ENCODE measurements around the gene TMEM82. TPM values are rescaled to one million over a fixed set of nuclear protein-coding genes. Genes with fewer than 3 reads are reported as not detected.
"Not testable (repeated sequence)": the region's sequence is repeated elsewhere in the genome, so short reads cannot be mapped to it uniquely, and the experiment has no call there.

The TMEM82 gene
- not detected for total RNA-seq

DNA sequence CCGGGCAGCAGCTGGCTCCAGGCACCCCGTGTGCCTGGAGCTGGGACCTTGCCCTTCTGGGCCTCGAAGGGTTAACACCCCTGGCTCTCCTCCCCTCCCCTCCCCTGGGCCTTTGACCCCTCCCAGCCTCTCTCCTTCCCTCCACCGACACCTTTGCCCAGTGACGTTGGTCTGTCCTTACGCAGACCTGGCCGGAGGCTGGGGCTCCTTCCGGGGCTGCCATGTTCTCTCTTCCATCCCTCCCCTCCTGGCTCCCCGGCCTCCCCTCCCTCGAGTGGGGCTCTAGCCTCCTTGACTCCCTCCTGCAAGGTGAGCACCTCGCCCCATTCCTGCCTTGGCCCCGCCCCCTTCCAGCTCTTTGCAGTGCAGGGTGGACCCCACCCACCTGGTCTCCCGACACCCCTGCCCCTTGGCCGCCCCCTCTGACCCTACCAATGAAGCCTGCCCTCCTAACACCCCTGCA is at the start of gene TMEM82:
TSS of gene TMEM82 (plus strand) at position 161 of the 463 bp plus-strand sequence. CDS start at position 222, 61 bp downstream.
- no peaks in the 10 kb centered on the region for H3K9me3 Mint-ChIP-seq
- H3K36me3 Mint-ChIP-seq (ENCODE audit: low read depth) = no peaks in the 10 kb centered on the region
- H3K27ac Mint-ChIP-seq = no peak within 1 kb of the TSS
- ATAC-seq (replicated peaks) = no peak
- no peak within 1 kb of the TSS for H3K4me3 Mint-ChIP-seq
- peaks cover 6% of the 10 kb centered on the region for H3K4me1 Mint-ChIP-seq
- no peaks in the 10 kb centered on the region for H3K27me3 Mint-ChIP-seq

- H3K36me3 Mint-ChIP-seq (ENCODE audit: low read depth) = no peaks in the 10 kb centered on the region
- H3K27me3 Mint-ChIP-seq = no peaks in the 10 kb centered on the region
- no peaks in the 10 kb centered on the region for H3K9me3 Mint-ChIP-seq
- H3K4me3 Mint-ChIP-seq = no peak overlapping the region
- no peak for ATAC-seq (replicated peaks)
- H3K4me1 Mint-ChIP-seq = peaks cover 16% of the 10 kb centered on the region
- no peak overlapping the region for H3K27ac Mint-ChIP-seq
Observed at GRCh38 chr1:15693371-15693770, 48.9 kb upstream of the TMEM82 start.

DNA sequence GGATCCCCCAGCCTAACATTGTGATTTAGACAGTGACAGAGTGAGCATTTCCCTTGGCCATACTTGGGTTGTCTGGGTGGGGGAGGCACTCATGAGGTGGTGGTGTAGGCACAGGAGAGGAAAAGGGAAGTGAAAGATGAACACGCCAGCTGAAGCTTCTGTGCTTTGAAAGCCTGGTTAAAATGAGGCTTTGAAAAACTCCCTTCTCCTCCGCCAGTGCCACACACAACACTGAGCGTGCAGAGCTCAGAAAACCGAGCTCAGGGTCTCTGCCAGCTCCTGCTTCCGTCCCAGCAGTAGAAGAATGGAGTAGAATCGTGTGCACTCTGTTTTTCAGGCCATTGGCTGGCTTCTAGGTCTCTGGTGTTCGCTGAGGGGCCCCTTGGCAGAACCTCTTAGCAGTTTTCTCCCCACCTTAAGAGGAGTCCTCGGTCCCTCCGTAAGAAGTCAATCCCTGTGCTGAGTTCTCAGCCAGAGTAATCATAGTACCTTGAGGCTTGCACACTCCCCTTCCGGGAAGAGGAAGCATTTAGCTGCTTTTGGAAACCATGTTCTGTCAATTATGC is 45.3 kb upstream of the TMEM82 start:
- Mint-ChIP-seq H3K36me3 (ENCODE audit: low read depth) (no peaks in the 10 kb centered on the region), H3K27ac (peak overlapping the region; percentile 91), H3K27me3 (no peaks in the 10 kb centered on the region), H3K4me3 (peak overlapping the region; percentile 77), H3K4me1 (peaks cover 18% of the 10 kb centered on the region), H3K9me3 (no peaks in the 10 kb centered on the region)
- ATAC-seq (replicated peaks) = peak; percentile 89

- no peak for ATAC-seq (replicated peaks)
- Mint-ChIP-seq H3K4me1 (peaks cover 15% of the 10 kb centered on the region), H3K36me3 (ENCODE audit: low read depth) (no peaks in the 10 kb centered on the region), H3K27ac (no peak overlapping the region), H3K4me3 (no peak overlapping the region), H3K27me3 (no peaks in the 10 kb centered on the region), H3K9me3 (no peaks in the 10 kb centered on the region)
Observed at GRCh38 chr1:15698201-15698600, 44.1 kb upstream of the TMEM82 start.

- ATAC-seq (replicated peaks); H3K27ac Mint-ChIP-seq; H3K9me3 Mint-ChIP-seq: not testable (repeated sequence)
Observed at GRCh38 chr1:15699321-15699720, 43.0 kb upstream of the TMEM82 start.

DNA sequence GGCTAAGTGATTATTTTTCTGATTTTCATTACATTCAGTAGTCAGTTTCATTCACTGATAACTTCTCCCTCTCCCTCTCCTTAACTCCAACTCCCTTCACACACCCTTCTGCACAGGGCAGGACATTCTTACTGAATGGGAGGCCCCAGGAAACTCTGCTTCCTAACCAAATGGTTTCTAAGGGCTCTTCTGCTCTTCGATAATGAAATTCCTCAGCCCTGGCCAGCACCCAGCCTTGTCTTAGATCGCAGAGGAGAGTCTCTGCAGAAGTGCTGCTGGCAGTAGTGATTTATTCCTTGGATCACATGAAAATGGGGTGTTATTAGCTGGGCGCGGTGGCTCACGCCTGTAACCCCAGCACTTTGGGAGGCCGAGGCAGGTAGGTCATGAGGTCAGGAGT is 41.8 kb upstream of the TMEM82 start:
- H3K4me1 Mint-ChIP-seq = peaks cover 15% of the 10 kb centered on the region
- H3K27ac Mint-ChIP-seq = no peak overlapping the region
- H3K9me3 Mint-ChIP-seq = no peaks in the 10 kb centered on the region
- no peak for ATAC-seq (replicated peaks)
- no peaks in the 10 kb centered on the region for H3K27me3 Mint-ChIP-seq
- H3K36me3 Mint-ChIP-seq (ENCODE audit: low read depth) = peaks cover 11% of the 10 kb centered on the region
- H3K4me3 Mint-ChIP-seq = no peak overlapping the region

More at GRCh38 chr1:15699321-15699720, 43.0 kb upstream of the TMEM82 start:
- H3K36me3 Mint-ChIP-seq (ENCODE audit: low read depth); H3K27me3 Mint-ChIP-seq; H3K4me3 Mint-ChIP-seq: not testable (repeated sequence)
- H3K4me1 Mint-ChIP-seq = peaks cover 15% of the 10 kb centered on the region

DNA sequence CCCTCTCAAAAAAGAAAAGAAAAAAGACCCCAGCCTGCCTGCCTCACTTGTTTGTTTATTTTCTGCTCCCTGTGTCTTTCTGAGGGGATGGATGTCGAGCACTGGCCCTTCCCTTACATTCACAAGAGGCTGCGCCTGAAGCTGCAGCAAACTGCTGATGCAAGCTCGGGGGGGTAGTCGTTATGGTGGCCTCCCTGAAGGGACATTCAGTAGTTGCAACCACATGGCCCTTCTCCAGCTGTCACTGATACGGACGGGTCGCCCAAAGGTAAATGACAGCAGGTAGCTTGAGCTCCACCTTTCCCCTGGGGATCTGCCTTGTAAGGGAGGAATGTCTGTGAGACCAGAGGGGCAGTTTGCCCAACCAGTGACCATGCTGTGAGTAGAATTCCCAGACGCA is 40.5 kb upstream of the TMEM82 start:
- Mint-ChIP-seq H3K9me3 (no peaks in the 10 kb centered on the region), H3K4me1 (peaks cover 12% of the 10 kb centered on the region), H3K4me3 (no peak overlapping the region), H3K27me3 (no peaks in the 10 kb centered on the region), H3K27ac (no peak overlapping the region), H3K36me3 (ENCODE audit: low read depth) (peaks cover 23% of the 10 kb centered on the region)
- ATAC-seq (replicated peaks) = no peak

GRCh38 chr1:15702722-15703550 is 39.4 kb upstream of the TMEM82 start:
- no peak for ATAC-seq (replicated peaks)
- H3K27ac Mint-ChIP-seq = peak overlapping the region; percentile 29
- H3K4me3 Mint-ChIP-seq = no peak overlapping the region

GRCh38 chr1:15703562-15703961 is 38.7 kb upstream of the TMEM82 start:
- Mint-ChIP-seq H3K4me3 (no peak overlapping the region), H3K9me3 (no peaks in the 10 kb centered on the region), H3K4me1 (peaks cover 4% of the 10 kb centered on the region), H3K27ac (peak overlapping the region; percentile 29), H3K36me3 (ENCODE audit: low read depth) (peaks cover 25% of the 10 kb centered on the region), H3K27me3 (no peaks in the 10 kb centered on the region)
- ATAC-seq (replicated peaks) = no peak

More at GRCh38 chr1:15702722-15703550, 39.4 kb upstream of the TMEM82 start:
- H3K9me3 Mint-ChIP-seq = no peaks in the 10 kb centered on the region
- H3K4me1 Mint-ChIP-seq = peaks cover 4% of the 10 kb centered on the region
- no peaks in the 10 kb centered on the region for H3K27me3 Mint-ChIP-seq
- H3K36me3 Mint-ChIP-seq (ENCODE audit: low read depth) = peaks cover 25% of the 10 kb centered on the region

GRCh38 chr1:15704526-15705183 is 37.6 kb upstream of the TMEM82 start:
- H3K9me3 Mint-ChIP-seq = no peaks in the 10 kb centered on the region
- no peaks in the 10 kb centered on the region for H3K27me3 Mint-ChIP-seq
- H3K4me1 Mint-ChIP-seq = peaks cover 8% of the 10 kb centered on the region
- no peak for ATAC-seq (replicated peaks)
- peaks cover 25% of the 10 kb centered on the region for H3K36me3 Mint-ChIP-seq (ENCODE audit: low read depth)
- no peak overlapping the region for H3K4me3 Mint-ChIP-seq
- H3K27ac Mint-ChIP-seq = no peak overlapping the region

GRCh38 chr1:15705184-15705566 is 37.1 kb upstream of the TMEM82 start:
- peaks cover 8% of the 10 kb centered on the region for H3K4me1 Mint-ChIP-seq
- no peaks in the 10 kb centered on the region for H3K27me3 Mint-ChIP-seq
- no peak for ATAC-seq (replicated peaks)
- peaks cover 25% of the 10 kb centered on the region for H3K36me3 Mint-ChIP-seq (ENCODE audit: low read depth)
- no peak overlapping the region for H3K4me3 Mint-ChIP-seq
- no peak overlapping the region for H3K27ac Mint-ChIP-seq
- H3K9me3 Mint-ChIP-seq = no peaks in the 10 kb centered on the region

- Mint-ChIP-seq H3K4me1 (peaks cover 8% of the 10 kb centered on the region), H3K27me3 (no peaks in the 10 kb centered on the region), H3K36me3 (ENCODE audit: low read depth) (peaks cover 25% of the 10 kb centered on the region), H3K4me3 (no peak overlapping the region), H3K27ac (no peak overlapping the region), H3K9me3 (no peaks in the 10 kb centered on the region)
- ATAC-seq (replicated peaks) = no peak
Observed at GRCh38 chr1:15706751-15707150, 35.5 kb upstream of the TMEM82 start.

DNA sequence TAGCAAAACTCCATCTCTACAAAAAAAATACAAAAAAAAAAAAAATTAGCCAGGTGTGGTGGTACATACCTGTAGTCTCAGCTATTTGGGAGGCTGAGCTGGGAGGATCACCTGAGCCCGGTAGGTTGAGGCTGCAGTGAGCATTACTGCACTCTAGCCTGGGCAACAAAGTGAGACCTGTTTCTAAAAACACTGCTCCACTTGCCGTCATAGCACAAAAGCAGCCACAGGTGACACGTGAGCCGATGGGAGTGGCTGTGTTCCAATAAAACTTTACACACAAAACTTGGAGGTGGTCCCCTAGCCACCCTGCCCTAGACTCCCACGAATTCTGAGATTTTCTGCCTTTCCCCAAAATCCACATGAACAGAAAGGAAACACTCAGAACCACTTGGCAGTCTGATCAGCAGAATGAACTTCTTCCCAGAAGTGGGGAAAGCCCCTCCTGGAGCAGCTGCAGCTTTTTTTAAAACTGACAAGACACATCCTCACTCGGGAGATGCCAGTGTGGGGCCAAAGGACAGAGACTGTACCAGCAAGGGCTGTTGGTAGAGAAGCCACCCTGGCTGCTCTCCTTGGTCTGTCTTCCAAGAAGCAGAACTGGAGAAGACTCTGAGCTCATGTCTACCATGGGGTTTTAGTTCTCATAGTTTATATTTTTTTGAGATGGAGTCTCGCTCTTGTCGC is 34.9 kb upstream of the TMEM82 start:
- Mint-ChIP-seq H3K27ac (no peak overlapping the region), H3K27me3 (no peaks in the 10 kb centered on the region), H3K36me3 (ENCODE audit: low read depth) (peaks cover 25% of the 10 kb centered on the region), H3K4me1 (peaks cover 4% of the 10 kb centered on the region), H3K4me3 (no peak overlapping the region), H3K9me3 (no peaks in the 10 kb centered on the region)
- no peak for ATAC-seq (replicated peaks)

- no peaks in the 10 kb centered on the region for H3K27me3 Mint-ChIP-seq
- no peaks in the 10 kb centered on the region for H3K9me3 Mint-ChIP-seq
- H3K27ac Mint-ChIP-seq = no peak overlapping the region
- H3K4me3 Mint-ChIP-seq = no peak overlapping the region
- peaks cover 25% of the 10 kb centered on the region for H3K36me3 Mint-ChIP-seq (ENCODE audit: low read depth)
- ATAC-seq (replicated peaks) = no peak
- peaks cover 4% of the 10 kb centered on the region for H3K4me1 Mint-ChIP-seq
Observed at GRCh38 chr1:15708486-15709137, 33.7 kb upstream of the TMEM82 start.

Data from activated T-helper 17 cell treated with anti-CD3 and anti-CD28 coated beads, Interleukin-2, amount 50 U/mL, for 72 hours (primary cell).